ENCODE data around the gene NACAD.
"Not testable (repeated sequence)": the region's sequence is repeated elsewhere in the genome, so short reads cannot be mapped to it uniquely, and the experiment has no call there.

The NACAD gene
- total RNA-seq, result 0 to 0.07 reads per million in 2 donors

- DNase-seq, result no peak
These were observed at the start of gene NACAD for GRCh38 chr7:45088821-45089340. TSS of gene NACAD (minus strand) at chr7:45088969. CDS start at chr7:45088894, 75 bp downstream.

DNA sequence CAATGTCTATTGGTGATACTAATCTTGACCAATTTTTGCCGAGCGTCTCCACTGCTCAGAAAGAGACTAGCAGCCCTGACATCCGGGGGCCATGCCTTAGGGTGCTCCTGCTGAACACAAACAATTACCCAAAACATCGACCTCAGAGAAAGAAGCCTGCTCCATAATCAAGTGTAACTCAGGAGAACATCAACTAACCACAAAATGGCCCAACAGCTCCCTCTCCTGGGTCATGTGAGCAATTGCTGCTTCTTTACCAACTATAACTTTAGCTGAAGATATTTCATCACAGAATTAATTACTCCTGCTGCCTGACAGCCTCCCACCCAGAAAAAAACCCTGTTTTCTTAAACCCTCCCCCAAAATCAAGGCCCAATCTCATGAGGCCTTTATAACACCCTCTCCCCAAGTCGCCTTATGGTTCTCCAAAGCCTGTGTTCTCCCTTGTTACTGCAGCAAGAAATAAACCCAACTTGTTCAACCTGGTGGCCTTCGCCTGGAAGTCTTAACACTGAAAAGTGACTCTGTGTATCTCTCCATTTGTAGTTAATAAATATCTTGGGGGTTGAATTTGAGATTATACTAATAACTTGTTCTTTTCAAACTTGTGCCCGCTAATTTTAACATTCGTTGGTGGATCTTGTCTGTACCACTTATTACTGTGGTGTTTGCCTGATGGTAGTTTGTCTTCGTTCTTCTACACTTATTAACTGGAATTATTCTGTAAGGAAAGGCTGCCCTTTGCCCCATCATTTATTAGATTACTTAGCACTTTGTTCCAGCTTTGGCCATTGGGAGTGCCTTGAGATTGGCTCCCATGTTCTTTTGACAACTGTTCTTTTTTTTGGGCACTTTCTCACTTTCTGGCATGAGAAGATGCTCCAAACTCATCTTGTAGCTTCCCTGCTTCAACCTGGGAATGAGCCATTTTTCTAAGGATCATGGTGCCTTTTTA is 47.6 kb upstream of the NACAD start:
- DNase-seq, result peak; percentile 51

- DNase-seq, result no peak
These were observed 45.1 kb upstream of the NACAD start for GRCh38 chr7:45133877-45134276.

- DNase-seq, result no peak
These were observed 44.6 kb upstream of the NACAD start for GRCh38 chr7:45133352-45133751.

DNA sequence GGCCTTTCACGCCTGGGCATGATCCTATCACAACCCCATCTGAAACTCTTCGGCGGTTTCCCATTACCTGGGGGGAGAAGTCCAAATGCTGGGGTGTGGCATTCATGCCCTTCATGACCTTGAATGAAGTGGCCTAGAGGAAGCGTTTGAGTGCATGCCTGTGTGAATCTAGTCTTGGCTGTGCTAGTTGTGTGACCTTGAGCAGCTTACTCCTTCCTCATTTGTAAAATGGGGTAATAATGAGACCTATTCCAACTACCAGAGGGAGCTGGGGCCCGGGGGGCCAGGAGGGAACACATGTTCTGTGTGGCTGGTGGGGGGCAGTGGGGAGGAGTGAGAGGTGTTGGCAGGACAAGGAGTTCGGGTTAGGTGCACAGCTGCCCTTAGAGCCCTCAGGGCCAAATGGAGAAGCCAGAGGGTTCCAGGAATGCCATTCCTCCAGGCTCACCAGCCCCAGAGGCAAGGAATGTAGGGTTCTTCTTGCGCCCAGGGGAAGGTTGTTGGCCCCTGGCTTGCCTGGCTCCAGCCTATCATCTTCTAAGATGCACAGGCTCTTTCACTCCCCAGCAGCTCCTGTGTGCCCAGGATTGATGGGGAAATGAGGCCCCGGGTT is 44.0 kb upstream of the NACAD start:
- no peak for DNase-seq

DNA sequence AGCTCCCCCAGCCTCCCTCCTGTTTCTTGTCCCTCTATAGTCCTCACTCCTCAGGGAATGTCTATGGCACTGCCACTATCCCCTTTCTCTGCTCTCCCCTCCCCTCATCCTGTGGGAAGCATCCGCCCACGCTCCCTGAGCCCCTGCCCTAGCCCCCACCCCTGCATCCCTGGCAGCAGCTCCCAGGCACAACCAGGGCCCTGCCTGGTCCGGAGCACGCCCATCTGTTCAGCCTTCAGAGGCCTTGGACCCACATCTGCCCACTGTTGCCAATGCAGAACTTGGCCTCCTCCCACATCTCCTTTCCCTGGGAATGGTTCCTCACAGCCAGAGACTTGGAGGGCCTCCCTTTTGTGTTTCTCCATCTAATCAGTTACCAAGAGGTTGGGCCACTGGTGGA is 43.1 kb upstream of the NACAD start:
- no peak for DNase-seq

GRCh38 chr7:45130910-45131309 is 42.1 kb upstream of the NACAD start:
- no peak for DNase-seq

- DNase-seq, result no peak
These were observed 41.1 kb upstream of the NACAD start for GRCh38 chr7:45129906-45130305.

GRCh38 chr7:45129181-45129800 is 40.5 kb upstream of the NACAD start:
- DNase-seq, result no peak

- DNase-seq, result no peak
These were observed 38.2 kb upstream of the NACAD start for GRCh38 chr7:45126920-45127319.

DNA sequence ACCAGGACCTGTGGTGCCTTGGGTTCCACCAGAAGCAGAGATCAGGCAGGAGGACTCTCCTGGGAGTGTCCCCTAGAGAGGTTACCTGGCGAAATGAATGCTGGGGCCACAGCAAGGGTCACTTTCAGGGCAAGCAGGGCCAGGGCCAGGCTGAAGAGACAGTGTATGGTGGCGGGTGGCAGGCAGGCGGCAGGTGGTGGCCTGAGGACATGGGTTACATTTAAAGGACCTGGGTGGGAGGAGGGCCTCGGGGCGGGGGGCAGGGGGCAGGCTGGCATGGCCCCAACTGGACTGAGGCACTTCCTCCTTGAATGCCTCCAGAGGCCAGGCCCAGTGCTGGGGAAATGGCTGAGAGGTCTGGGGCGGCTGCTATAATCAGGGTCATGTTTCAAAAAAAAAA is 37.4 kb upstream of the NACAD start:
- DNase-seq, result no peak

GRCh38 chr7:45125193-45125904 is 36.6 kb upstream of the NACAD start:
- no peak for DNase-seq

DNA sequence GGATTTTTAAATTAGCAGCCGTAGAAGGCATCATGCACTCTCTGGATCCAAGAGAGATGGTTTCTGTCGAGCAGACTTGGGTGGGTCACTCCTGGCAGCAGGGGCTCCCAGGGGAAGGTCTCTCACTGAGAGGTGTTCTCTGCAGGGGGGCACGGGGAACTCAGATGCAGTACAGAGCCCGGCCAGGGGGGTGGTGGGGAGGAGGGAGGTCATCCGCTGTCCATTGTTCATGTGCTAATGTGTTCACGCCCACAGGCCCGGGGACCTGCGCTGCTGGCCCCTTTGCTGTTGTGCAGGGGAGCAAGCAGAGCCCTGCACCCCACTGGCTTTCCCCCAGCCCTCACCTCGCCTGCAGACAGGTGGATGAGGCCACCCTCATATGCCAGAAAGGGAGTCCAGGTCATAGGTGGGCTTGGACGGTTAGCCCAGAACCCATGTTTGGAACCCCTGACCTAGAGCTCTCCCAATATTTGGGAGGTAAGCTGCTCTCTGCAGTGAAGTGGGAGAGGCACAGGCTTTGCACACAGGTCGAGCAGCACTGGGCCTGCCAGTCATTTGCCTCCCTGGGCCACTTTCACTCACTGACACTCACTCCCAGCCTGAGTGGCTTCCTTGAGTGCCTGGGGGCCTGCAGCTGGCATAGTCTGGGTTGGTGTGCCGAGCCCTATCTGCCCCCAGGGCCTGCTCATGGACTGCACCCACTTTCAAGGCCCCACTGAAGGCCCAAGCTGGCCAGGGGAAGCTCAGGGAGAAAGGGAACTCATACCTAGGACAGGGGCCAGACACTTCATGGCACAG is 35.3 kb upstream of the NACAD start:
- no peak for DNase-seq

DNA sequence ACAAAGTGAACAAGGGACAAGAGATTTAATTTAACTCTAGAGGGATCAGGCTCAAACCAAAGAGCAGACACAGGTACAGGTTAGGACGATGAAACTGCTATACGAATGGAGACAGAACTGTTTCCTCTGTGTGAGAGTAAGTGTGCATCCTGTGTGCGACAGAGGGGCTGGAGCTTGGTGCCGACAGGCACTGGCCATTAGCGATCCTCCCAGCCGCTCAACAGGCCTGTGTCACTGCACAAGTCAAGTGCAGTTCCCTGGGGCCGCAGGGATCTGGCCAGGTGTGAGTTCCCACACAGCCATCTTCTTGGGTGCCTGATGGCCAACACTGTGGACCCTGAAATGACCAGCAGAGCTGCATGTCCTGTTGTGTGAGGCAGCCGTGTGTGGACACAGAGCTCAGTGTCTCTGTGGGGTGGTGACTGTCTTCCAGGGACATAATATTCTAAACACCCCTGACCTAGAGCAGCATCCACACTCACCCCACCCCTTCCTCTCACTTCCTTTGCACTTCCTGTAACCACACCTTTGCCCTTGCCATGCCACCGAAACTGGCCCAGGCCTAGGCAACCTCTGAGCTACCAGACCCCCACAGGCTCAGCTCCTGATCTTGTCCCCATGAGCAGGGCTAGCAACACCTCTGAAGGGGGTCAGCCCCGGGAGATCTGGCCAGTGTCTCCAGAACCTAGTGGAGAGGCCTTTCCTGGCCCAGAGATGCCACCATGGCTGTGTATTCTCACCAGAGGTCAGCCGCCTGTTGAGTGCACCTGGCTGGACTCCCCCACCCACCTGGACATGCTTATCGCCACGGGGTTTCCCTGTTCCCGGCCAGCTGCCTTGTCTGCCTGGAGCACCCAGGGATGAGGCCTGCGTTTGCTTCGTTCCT is 34.4 kb upstream of the NACAD start:
- DNase-seq, result no peak

- no peak for DNase-seq
These were observed 30.8 kb upstream of the NACAD start for GRCh38 chr7:45119550-45119949.

DNA sequence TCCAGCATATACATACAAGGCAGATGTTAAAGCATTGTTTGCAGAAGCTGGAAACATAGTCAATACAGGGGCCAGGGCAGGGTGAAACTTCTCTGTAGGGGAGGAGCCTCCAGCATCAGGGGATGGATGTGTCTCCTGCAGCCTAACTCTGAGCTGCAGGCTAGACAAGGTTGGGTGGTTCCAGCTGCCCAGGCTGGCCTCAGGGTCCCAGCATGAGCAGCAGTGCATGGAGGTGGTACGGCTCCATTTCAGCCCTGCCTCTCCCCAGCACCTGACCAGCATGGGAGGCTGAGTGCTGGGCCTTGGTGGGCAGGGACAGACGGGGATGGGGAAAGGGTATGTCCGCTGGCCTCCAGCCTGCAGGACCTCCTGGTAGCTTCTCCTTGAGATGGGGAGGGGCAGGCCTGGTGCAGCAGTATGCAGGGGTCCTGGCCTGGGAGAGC is 30.1 kb upstream of the NACAD start:
- no peak for DNase-seq

DNA sequence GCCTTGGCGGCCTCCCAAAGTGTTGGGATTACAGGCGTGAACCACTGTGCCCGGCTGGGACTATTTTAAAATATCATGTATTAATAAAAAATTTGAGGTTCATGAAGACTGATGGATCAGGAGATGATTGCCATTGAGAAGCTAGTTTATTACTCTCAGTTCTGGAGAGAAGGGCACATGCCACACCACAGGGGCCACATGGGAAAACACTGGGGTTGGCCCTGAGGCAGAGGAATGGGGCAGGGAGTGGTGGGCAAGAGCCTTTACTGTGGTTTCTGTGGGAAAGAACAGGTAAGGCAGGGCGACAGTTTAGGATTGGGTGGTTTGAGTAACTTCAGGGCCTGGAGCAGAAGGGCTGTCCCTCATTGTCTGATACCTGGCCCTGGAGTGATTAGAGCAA is 29.5 kb upstream of the NACAD start:
- no peak for DNase-seq

GRCh38 chr7:45117582-45117981 is 28.8 kb upstream of the NACAD start:
- no peak for DNase-seq

GRCh38 chr7:45116048-45116447 is 27.3 kb upstream of the NACAD start:
- no peak for DNase-seq

DNA sequence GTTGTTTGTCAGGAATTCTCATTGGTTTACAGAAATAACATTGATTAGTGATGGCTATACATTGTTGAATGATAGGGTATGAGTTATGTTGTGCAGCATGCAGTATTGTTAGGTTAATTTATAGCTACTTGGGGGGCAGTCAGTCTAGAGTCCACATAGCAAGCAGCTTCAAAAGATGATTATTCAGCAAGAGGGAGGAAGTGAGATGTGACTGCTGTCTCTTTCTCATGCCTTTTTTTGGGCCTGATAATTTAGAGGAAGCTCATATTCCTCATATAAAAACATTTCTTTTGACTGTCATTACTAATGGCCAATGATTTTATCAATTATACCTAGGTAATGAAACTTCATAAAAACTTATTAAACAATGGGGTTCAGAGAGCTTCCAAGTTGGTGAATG is 26.2 kb upstream of the NACAD start:
- no peak for DNase-seq

DNA sequence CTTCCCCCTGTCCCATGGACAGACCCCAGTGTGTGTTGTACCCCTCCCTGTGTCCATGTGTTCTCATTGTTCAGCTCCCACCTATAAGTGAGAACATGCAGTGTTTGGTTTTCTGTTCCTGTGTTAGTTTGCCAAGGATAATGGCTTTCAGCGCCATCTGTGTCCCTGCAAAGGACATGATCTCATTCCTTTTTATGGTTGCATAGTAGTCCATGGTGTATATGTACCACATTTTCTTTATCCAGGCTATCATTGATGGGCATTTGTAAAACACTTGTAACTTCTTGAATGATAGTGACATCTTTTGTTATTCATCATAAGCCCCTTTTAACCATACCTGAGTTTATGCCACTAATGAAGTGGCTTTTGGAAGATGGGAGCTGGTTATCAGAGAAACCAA is 25.5 kb upstream of the NACAD start:
- DNase-seq, result not testable (repeated sequence)
